Measurements from ENCODE around the gene ZMYM4.
"Not testable (repeated sequence)": the region's sequence is repeated elsewhere in the genome, so short reads cannot be mapped to it uniquely, and the experiment has no call there.

ZMYM4 gene

DNA sequence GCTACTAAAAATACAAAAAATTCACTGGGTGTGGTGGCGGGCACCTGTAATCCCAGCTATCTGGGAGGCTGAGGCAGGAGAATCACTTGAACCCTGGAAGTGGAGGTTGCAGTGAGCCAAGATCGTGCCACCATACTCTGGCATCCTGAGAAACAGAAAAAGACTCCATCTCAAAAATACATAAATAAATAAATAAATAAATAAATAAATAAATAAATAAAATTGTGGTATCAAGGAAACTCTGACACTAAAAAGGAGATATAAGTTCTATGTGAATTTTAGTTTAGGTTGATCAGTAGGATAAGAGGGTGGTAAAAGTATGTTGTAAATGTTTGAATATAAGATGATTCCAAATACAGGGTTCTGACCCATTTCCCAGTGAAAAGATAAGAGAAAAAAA, 63.1 kb downstream of the ZMYM4 start:
- not testable (repeated sequence) for DNase-seq

GRCh38 chr1:35334485-35334884, 66.0 kb downstream of the ZMYM4 start:
- DNase-seq, result no peak

- no peak for DNase-seq
Observed at GRCh38 chr1:35340519-35340918, 72.0 kb downstream of the ZMYM4 start.

- DNase-seq, result no peak
Observed at GRCh38 chr1:35345439-35345981, 77.0 kb downstream of the ZMYM4 start.

DNA sequence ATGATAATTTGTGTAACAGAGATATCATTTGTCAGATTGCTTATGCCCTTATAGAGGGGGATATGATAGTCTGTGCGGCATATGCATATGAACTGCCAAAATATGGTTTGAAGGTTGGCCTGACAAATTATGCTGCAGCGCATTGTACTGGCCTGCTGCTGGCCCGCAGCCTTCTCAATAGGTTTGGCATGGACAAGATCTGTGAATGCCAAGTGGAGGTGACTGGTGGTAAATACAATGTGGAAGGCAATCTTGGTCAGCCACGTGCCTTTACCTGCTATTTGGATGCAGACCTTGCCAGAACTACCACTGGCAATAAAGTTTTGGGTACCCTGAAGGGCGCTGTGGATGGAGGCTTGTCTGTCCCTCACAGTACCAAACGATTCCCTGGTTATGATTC, 82.4 kb downstream of the ZMYM4 start:
- DNase-seq, result no peak

GRCh38 chr1:35359995-35360394, 91.5 kb downstream of the ZMYM4 start:
- no peak for DNase-seq

- no peak for DNase-seq
Observed at GRCh38 chr1:35361638-35362037, 93.1 kb downstream of the ZMYM4 start.

- DNase-seq, result no peak
Observed at GRCh38 chr1:35364741-35365140, 96.2 kb downstream of the ZMYM4 start.

DNA sequence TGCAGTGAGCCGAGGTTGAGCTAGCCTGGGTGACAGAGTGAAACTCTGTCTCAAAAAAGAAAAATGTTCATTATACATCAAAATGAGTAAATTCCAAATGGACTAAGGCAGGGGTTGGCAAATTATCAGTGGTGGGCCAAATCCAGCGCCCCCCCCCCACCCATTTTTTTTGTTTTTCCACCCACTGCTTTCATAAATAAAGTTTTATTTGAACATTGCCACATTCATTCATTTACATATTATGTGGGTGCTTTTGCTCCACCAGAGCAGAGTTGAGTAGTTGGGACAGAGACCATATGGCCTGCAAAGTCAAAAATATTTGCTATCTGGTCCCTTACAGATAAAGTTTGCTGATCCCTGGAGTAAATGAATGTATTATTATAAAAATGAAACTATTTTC, 99.4 kb downstream of the ZMYM4 start:
- no peak for DNase-seq

DNA sequence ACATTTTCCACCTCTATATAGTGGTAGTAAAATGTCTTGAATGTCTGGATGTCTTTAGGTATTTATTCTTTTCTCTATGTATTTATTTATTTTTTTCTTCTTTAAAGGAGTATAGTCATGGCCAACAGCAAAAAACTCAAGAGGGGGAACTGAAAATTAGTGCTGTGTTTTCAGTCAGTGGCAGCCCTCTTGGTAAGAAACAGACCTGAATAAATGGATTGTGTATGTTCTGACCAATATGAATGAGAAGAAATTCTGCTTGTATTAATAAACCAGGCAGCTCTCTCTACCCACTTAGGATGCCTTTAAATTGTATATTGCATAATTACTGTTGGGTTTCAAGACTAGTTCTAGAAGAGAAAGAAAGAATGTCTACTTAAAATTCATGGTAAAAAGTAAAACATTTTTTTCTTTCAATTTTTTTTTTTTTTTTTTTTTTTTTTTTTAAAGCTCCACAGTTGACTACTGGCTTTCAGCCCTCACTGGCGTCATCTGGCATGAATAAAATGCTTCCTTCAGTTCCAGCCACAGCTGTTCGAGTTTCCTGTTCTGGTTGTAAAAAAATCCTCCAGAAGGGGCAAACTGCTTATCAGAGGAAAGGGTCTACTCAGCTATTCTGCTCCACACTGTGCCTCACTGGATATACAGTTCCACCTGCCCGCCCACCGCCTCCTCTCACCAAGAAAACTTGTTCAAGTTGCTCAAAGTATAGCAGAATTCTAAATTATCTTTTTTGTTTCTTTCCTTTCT, 101.6 kb downstream of the ZMYM4 start:
- no peak for DNase-seq

GRCh38 chr1:35371506-35371905, 103.0 kb downstream of the ZMYM4 start:
- no peak for DNase-seq

DNA sequence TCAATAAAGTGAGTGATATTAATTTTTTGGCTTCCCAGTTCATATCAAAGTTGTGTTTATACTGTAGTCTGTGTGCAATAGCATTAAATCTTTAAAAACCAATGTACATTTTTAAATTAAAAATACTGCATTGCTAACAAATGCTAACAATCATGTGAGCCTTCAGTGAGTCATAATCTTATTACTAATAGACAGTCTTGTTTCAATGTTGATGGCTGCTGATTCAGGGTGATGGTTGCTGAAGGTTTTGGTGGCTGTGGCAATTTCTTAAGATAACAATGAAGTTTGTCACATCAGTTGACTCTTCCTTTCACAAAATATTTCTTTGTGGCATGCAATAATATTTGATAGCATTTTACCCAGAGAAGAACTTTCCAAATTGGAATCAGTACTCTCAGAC, 109.0 kb downstream of the ZMYM4 start:
- no peak for DNase-seq

- DNase-seq, result no peak
Observed at GRCh38 chr1:35379317-35380000, 111.0 kb downstream of the ZMYM4 start.

- not testable (repeated sequence) for DNase-seq
Observed at GRCh38 chr1:35380111-35380510, 111.6 kb downstream of the ZMYM4 start.

GRCh38 chr1:35382107-35382506, 113.6 kb downstream of the ZMYM4 start:
- no peak for DNase-seq

- no peak for DNase-seq
Observed at GRCh38 chr1:35386290-35386689, 117.8 kb downstream of the ZMYM4 start.

DNA sequence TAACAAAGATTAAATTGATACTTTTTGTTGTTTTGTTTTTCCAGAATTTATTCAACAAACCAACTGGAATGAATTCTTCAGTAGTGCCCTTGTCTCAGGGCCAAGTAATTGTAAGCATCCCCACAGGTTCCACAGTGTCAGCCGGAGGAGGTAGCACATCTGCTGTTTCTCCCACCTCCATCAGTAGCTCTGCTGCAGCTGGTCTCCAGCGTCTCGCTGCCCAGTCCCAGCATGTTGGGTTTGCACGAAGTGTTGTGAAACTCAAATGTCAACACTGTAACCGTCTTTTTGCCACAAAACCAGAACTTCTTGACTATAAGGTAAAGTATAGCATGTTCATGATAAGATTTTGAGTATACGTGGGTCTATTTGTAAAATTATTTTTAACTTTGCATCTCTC, 118.5 kb downstream of the ZMYM4 start:
- DNase-seq, result no peak

DNA sequence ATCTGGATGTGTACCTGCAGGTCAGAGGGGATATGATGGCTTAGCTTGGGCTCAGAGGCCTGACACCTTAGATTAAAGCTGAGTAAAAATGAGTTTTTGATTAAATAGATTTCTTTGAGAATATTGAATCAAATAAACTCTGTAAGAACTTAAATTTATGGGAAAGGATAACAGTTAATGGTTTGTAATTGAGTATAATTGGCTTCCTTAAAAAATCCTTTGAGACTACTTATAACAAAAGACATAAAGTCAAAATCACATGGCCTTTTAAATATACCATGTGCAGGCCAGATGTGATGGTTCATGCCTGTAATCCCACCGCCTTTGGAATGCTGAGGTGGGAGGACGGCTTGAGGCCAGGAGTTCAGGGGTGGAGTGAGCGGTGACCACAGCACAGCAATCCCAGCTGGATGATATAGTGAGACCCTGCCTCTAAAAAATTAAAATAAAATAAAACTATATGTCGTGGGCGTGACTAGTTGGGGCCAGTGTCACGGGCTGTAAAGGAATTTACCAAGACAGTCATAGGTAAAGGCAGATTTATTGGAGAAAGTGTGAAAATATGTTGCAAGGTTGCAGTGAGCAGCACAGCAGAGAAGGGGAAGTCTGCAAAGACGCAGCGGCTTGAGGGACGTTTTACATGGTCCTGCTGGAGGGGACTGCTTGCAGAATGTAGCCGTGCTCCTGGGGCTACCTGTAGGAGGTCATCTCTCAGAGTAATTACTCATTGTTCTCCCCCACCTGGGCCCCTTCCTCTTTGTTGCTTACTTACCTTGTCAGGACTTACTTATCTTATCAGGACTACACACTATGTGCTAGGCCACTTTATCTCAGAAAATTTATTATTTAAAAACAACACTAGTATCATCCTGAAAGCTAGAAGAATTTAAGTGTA, 122.3 kb downstream of the ZMYM4 start:
- DNase-seq, result no peak

GRCh38 chr1:35394386-35394785, 125.9 kb downstream of the ZMYM4 start:
- no peak for DNase-seq

DNA sequence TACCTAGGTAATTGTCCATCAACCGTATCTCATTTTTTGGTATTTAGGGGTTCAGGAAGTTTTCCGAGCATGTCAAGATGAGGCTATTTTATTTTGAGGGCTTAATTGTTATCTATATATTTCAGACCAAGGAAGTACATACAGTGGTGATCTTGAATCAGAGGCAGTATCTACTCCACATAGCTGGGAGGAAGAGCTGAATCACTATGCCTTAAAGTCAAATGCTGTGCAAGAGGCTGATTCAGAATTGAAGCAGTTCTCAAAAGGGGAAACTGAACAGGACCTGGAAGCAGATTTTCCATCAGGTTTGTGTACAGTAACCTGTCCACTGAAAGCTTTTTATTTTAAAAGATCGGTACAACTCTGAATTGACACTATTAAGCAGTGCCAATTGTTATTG, 130.2 kb downstream of the ZMYM4 start:
- no peak for DNase-seq

DNA sequence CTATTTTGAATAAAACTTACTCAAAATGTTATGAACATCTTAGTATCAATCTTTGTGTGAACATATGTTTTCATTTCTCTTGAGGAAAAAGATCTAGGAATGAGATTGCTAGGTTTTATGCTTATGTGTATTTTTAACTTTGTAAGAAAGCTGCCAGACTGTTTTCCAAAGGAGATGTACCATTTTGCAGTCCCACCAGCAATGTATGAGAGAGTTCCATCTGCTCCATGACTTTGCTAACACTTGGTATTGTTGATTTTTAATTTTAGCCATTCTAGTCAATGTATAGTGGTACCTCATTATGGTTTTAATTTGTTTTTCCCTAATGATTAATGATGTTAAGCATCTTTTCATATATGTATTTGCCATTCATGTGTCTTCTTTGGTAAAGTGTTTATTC, 132.5 kb downstream of the ZMYM4 start:
- no peak for DNase-seq

DNA sequence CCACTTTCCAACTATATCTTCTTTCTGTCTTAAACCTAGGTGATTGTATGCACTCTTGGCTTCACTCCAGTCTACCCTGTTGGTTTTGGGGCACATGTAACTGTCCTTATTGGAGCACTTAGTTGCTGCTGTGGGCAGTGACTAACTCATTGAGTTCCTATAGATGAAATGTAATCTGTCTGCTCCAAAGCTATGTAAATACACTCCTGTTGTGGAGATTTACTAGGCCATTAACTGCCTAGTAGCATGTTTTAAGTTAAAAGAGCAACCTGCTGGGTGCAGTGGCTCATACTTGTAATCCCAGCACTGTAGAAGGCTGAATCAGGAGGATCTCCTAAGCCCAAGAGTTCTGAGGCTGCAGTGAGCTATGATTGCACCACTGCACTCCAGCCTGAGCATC, 137.6 kb downstream of the ZMYM4 start:
- DNase-seq, result no peak

- DNase-seq, result no peak
Observed at GRCh38 chr1:35407743-35408142, 139.2 kb downstream of the ZMYM4 start.
